Effector memory CD4-positive, alpha-beta T cell (primary cell): ENCODE measurements around the gene CSNK1G2.
"Not testable (repeated sequence)": the region's sequence is repeated elsewhere in the genome, so short reads cannot be mapped to it uniquely, and the experiment has no call there.

Experiments used
- DNase-seq, 3 donors: peaks; one replicate each; pipeline ENCODE4 v3.0.0-alpha.2; 2020
- H3K27ac ChIP-seq: 2 replicates; pipeline ENCODE4 v1.7.0; 2013; ENCODE audit warnings: mild to moderate bottlenecking, low read length, moderate library complexity; ENCODE audit not compliant: insufficient read depth, poor library complexity, severe bottlenecking
- H3K27me3 ChIP-seq: replicated peaks from 2 replicates; pipeline ENCODE4 v1.7.0; 2013; ENCODE audit warnings: mild to moderate bottlenecking, low read length; ENCODE audit not compliant: insufficient read depth, control insufficient read depth, poor library complexity, severe bottlenecking
- H3K36me3 ChIP-seq: 2 replicates; pipeline ENCODE4 v1.7.0; 2013; ENCODE audit warnings: mild to moderate bottlenecking, low read length, moderate library complexity; ENCODE audit not compliant: control insufficient read depth, insufficient read depth
- H3K4me1 ChIP-seq: 2 replicates; pipeline ENCODE4 v1.7.0; 2013; ENCODE audit warnings: low read length, mild to moderate bottlenecking; ENCODE audit not compliant: control insufficient read depth, insufficient read depth, poor library complexity, severe bottlenecking
- H3K4me3 ChIP-seq: 2 replicates; pipeline ENCODE4 v1.7.0; 2013; ENCODE audit warnings: low read length, low read depth, mild to moderate bottlenecking; ENCODE audit not compliant: insufficient read depth, poor library complexity, severe bottlenecking
- H3K9me3 ChIP-seq: 2 replicates; pipeline ENCODE4 v1.7.0; 2013; ENCODE audit warnings: mild to moderate bottlenecking, low read length, moderate library complexity; ENCODE audit not compliant: control insufficient read depth

Gene CSNK1G2

DNA sequence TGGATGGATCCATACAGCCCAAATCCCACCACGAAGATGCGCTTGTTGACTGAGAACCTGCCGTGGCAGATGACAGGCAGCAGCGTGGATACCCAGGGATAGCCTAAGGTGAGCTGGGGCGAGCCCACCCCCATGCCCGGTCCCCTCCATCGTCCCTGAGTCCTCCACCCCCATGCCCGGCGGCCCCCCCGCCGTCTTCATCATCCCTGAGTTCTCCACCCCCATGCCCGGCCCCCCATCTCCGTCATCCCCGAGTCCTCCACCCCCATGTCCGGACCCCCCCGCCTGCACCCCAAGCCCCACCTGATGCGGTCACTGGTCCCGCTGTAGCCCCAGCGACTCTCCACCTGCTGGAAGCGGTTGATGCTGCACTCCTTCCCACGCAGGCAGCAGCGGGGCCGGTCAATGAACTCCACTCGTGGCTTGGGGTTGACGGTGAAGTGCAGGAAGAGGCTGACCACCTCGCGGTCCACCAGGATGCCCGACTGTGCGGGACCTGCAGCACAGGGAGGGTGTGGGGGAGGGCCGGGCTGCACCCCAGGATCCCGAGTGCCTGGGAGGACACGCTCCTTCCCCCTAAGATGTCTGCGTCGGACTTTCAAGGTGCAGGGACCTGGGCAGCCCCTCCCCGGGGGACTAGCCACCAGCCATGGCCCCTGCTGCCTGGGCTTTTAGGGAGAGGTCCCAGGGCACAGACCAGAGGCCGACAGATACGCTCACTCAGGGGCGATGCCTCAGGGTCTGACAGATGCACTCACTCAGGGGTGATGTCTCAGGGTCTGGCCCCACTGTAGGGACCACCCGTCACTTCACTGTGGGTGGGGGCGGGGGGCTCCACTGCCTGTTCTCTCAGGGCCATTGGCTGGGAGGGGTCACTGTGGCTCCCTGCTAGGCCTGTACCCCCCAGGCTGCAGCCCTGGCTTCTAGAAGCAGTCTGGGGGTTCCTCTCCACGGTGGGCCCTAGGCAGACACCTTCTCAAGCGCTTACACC, 46.5 kb downstream of the CSNK1G2 start:
- H3K4me1 ChIP-seq: no peaks in the 10 kb centered on the region
- peaks cover 65% of the 10 kb centered on the region for H3K36me3 ChIP-seq
- DNase-seq: no peak
- H3K27ac ChIP-seq: no peak overlapping the region
- no peak overlapping the region for H3K4me3 ChIP-seq
- no peaks in the 10 kb centered on the region for H3K27me3 ChIP-seq
- no peaks in the 10 kb centered on the region for H3K9me3 ChIP-seq

GRCh38 chr19:1988464-1988863, 47.5 kb downstream of the CSNK1G2 start:
- not testable (repeated sequence) for H3K4me1 ChIP-seq, H3K27ac ChIP-seq, H3K27me3 ChIP-seq, H3K4me3 ChIP-seq, H3K9me3 ChIP-seq, DNase-seq
- H3K36me3 ChIP-seq: peaks cover 65% of the 10 kb centered on the region

GRCh38 chr19:1989513-1990229, 48.7 kb downstream of the CSNK1G2 start:
- no peak for DNase-seq
- H3K27me3 ChIP-seq: no peaks in the 10 kb centered on the region
- no peaks in the 10 kb centered on the region for H3K4me1 ChIP-seq
- no peak overlapping the region for H3K27ac ChIP-seq
- H3K36me3 ChIP-seq: peaks cover 59% of the 10 kb centered on the region
- H3K9me3 ChIP-seq: no peaks in the 10 kb centered on the region
- no peak overlapping the region for H3K4me3 ChIP-seq

DNA sequence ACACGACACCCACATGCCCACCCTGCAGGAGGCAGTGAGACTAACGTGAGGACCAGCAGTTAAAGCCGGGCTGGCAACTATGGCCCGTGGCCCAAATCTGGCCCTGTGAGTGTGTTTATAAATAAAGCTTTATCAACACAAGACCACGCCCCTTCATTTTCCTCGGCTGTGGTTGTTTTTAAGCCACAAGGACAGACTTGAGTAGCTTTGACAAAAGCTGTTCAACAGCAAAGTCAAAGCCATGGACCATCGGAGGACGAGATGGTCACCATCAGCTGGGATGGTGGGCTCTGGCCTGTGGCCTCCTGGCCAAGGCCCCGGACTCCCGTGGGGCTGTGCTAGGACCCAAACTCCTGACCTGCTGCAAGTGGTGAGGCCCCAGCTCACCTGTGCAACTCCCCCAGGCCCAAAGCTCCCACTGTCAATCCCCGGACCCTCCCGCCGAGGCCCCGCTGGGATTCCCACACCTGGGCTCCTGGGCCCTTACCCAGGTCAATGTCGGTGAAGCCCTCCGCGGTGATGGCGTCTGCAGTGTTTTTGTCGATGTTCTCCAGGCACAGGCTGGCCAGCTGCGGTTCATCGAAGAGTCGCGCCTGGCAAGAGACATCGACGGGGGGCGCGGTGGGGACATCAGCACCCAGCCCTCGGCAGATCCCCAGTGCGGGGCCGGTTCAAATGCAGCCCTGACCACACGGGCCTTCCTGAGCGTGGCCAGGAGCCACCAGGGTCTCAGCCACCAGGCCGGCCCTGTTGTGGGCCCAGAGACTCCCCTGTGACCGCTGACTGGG, 49.5 kb downstream of the CSNK1G2 start:
- Histone ChIP-seq H3K27ac (peak overlapping the region; percentile 11), H3K4me1 (no peaks in the 10 kb centered on the region), H3K9me3 (no peaks in the 10 kb centered on the region), H3K36me3 (peaks cover 54% of the 10 kb centered on the region), H3K4me3 (no peak overlapping the region), H3K27me3 (no peaks in the 10 kb centered on the region)
- no peak for DNase-seq

GRCh38 chr19:1991018-1991913, 50.3 kb downstream of the CSNK1G2 start:
- Histone ChIP-seq H3K9me3 (no peaks in the 10 kb centered on the region), H3K27me3 (no peaks in the 10 kb centered on the region), H3K4me1 (no peaks in the 10 kb centered on the region), H3K36me3 (peaks cover 45% of the 10 kb centered on the region), H3K4me3 (no peak overlapping the region), H3K27ac (peak overlapping the region; percentile 11)
- no peak for DNase-seq

- no peak overlapping the region for H3K27ac ChIP-seq
- no peaks in the 10 kb centered on the region for H3K9me3 ChIP-seq
- no peaks in the 10 kb centered on the region for H3K4me1 ChIP-seq
- no peak overlapping the region for H3K4me3 ChIP-seq
- H3K36me3 ChIP-seq: peaks cover 39% of the 10 kb centered on the region
- H3K27me3 ChIP-seq: no peaks in the 10 kb centered on the region
- peak in 1 of 3 donors; percentile 17 for DNase-seq
These were observed 51.8 kb downstream of the CSNK1G2 start for GRCh38 chr19:1992759-1993260.

- Histone ChIP-seq H3K27ac (no peak overlapping the region), H3K4me1 (no peaks in the 10 kb centered on the region), H3K36me3 (peaks cover 13% of the 10 kb centered on the region), H3K4me3 (no peak overlapping the region), H3K9me3 (no peaks in the 10 kb centered on the region), H3K27me3 (no peaks in the 10 kb centered on the region)
- DNase-seq: no peak
These were observed 56.6 kb downstream of the CSNK1G2 start for GRCh38 chr19:1997353-1998233.

DNA sequence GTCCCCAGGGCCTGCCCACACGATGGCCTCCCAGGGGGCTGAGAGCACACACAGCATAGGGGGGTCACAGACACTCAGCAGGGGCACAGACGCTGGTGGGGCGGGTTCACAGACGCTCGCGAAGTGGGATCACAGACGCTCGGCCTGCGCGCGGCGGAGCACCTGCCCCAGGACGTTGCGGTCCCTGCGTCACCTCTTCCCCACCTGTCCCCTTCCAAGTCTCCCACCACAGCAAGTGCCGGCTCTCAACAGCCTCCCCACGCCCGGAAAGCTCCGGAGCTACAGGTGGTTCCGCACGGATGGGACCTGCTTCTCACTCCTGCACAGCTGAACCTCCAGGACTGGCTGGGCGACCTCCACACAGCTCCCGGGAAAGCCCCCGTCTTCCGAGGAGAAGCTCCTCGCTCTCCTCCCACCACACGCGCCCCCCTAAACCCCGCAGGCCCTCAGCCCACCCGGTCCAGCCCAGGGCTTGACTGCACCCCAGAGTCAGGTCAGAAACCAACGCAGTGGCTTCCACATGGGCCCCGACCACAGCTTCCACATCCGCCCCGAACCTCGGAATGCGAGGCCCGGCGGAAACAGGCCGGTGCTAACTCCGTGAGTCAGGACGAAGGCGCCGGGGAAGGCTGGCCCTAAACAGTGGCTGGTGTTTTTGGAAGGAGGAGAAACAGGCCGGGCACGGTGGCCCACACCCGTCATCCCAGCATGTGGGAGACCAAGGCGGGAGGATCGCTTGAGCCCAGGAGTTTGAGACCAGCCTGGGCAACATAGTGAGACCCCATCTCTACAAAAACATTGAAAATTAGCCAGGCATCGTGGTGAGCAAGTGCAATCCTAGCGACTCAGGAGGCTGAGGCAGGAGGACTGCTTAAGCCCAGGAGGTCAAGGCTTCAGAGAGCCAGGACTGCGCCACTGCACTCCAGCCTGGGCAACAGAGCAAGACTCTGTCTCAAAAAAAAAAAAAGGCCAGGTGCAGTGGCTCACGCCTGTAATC, 58.0 kb downstream of the CSNK1G2 start:
- H3K27me3 ChIP-seq: no peaks in the 10 kb centered on the region
- H3K4me3 ChIP-seq: no peak overlapping the region
- DNase-seq: no peak
- peaks cover 13% of the 10 kb centered on the region for H3K36me3 ChIP-seq
- H3K9me3 ChIP-seq: no peaks in the 10 kb centered on the region
- no peaks in the 10 kb centered on the region for H3K4me1 ChIP-seq
- no peak overlapping the region for H3K27ac ChIP-seq
